Caco-2 (cell line): ENCODE measurements around the gene RABGAP1L. TPM values are rescaled to one million over a fixed set of nuclear protein-coding genes. Genes with fewer than 3 reads are reported as not detected.

Source experiments
- BruUV-seq: library from RNA; stranded (reverse); fragments of 400-500 nt; replicated peaks from 2 replicates; lab custom pipeline; 2021; lab: Mats Ljungman, UMichigan
- CTCF ChIA-PET: fragments of 300-600 bp; sonication (Branson Sonifier 250); formaldehyde crosslinking; loops from one replicate; lab custom pipeline; 2022; ENCODE audit warnings: antibody characterized with exemption; lab: Charles Lee
- POLR2A ChIA-PET: fragments of 300-600 bp; sonication (Branson Sonifier 250); formaldehyde crosslinking; loops from one replicate; lab custom pipeline; 2022; ENCODE audit warnings: antibody characterized with exemption; lab: Charles Lee
- DNase-seq, 2 experiments: peaks; one replicate each; pipeline versions ENCODE4 v3.0.0 to v3.0.0-alpha.2; 2020 to 2022
- H3K27me3 ChIP-seq: replicated peaks from 2 replicates; pipeline ENCODE4 v1.6.0; 2011; ENCODE audit warnings: low read length; ENCODE audit not compliant: control insufficient read depth, insufficient read depth
- H3K36me3 ChIP-seq: 2 replicates; pipeline ENCODE4 v1.5.1; 2011; ENCODE audit warnings: low read length; ENCODE audit not compliant: control insufficient read depth, insufficient read depth
- H3K4me1 ChIP-seq: fragments of 250-450 bp; sonication (Bioruptor Pico); 2 replicates; pipeline ENCODE4 v1.5.1; 2020; ENCODE audit warnings: mild to moderate bottlenecking
- H3K4me3 ChIP-seq: 2 replicates; pipeline ENCODE4 v1.5.1; 2011; ENCODE audit warnings: low read depth, mild to moderate bottlenecking, control low read depth, low read length
- H3K9me3 ChIP-seq: fragments of 250-450 bp; sonication (Bioruptor Pico); 2 replicates; pipeline ENCODE4 v1.5.1; 2020; ENCODE audit warnings: mild to moderate bottlenecking, moderate library complexity
- H3K27ac Mint-ChIP-seq: one replicate; pipeline ENCODE4 v1.8.0; 2022; ENCODE audit warnings: mixed read lengths; ENCODE audit not compliant: unreplicated experiment
- H3K27me3 Mint-ChIP-seq: one replicate; pipeline ENCODE4 v1.8.0; 2022; ENCODE audit warnings: mixed read lengths; ENCODE audit not compliant: insufficient read depth, unreplicated experiment
- H3K36me3 Mint-ChIP-seq: one replicate; pipeline ENCODE4 v1.8.0; 2022; ENCODE audit warnings: mild to moderate bottlenecking, mixed read lengths; ENCODE audit not compliant: insufficient read depth, unreplicated experiment
- H3K4me1 Mint-ChIP-seq: one replicate; pipeline ENCODE4 v1.8.0; 2022; ENCODE audit warnings: low read depth, mixed read lengths; ENCODE audit not compliant: unreplicated experiment
- H3K4me3 Mint-ChIP-seq: one replicate; pipeline ENCODE4 v1.8.0; 2022; ENCODE audit warnings: mild to moderate bottlenecking, moderate library complexity, mixed read lengths; ENCODE audit not compliant: unreplicated experiment
- H3K9me3 Mint-ChIP-seq: one replicate; pipeline ENCODE4 v1.8.0; 2022; ENCODE audit warnings: mixed read lengths; ENCODE audit not compliant: unreplicated experiment
- CTCF ChIP-seq, 2 experiments: fragments of 200-600 bp in 1 of 2; IDR thresholded peaks; 1 replicate in 1 of 2; 2 replicates in 1 of 2; pipeline versions ENCODE4 v1.5.1 to v1.8.0; 2011 to 2022; ENCODE audit warnings: antibody characterized with exemption in 1 of 2, control low read depth in 1 of 2, inconsistent platforms in 1 of 2, low read depth in 1 of 2, low read length in 1 of 2, mild to moderate bottlenecking in 1 of 2, moderate library complexity in 1 of 2; ENCODE audit not compliant: insufficient read depth in 1 of 2, severe bottlenecking in 1 of 2, unreplicated experiment in 1 of 2
- intact Hi-C: fragments of 100-400 bp; cut with micrococcal nuclease; formaldehyde crosslinking; loops from one replicate; pipeline ENCODE4 v1.10.0; 2022; ENCODE audit not compliant: unreplicated experiment
- total RNA-seq: library from RNA; stranded (reverse); gene quantifications from 2 replicates; pipeline ENCODE4 v1.2.3, GENCODE V29; 2022

RABGAP1L gene
- total RNA-seq, 1 experiment from 2014 or later, result 20.3 TPM

- ChIA-PET POLR2A (no interaction called here), CTCF (no interaction called here)
- Mint-ChIP-seq H3K27ac (no peak overlapping the region), H3K4me1 (no peaks in the 10 kb centered on the region), H3K9me3 (peaks cover 10% of the 10 kb centered on the region), H3K4me3 (no peak overlapping the region), H3K36me3 (no peaks in the 10 kb centered on the region), H3K27me3 (no peaks in the 10 kb centered on the region)
- BruUV-seq, result no TSS peak
- intact Hi-C loops, result no loop called here
- no peaks in the 10 kb centered on the region for H3K9me3 ChIP-seq
- no peaks in the 10 kb centered on the region for H3K36me3 ChIP-seq
- DNase-seq, result no peak
- no peaks in the 10 kb centered on the region for H3K27me3 ChIP-seq
- no peaks in the 10 kb centered on the region for H3K4me1 ChIP-seq
- no peak for TF ChIP-seq CTCF (IDR thresholded peaks at IDR 0.05; ENCODE audit: insufficient read depth in 1 of 2, low read depth in 1 of 2, low read length in 1 of 2, severe bottlenecking in 1 of 2, unreplicated experiment in 1 of 2)
- no peak overlapping the region for H3K4me3 ChIP-seq
Measured at GRCh38 chr1:174660476-174660875, 501.2 kb downstream of the RABGAP1L start.

- Histone ChIP-seq H3K9me3 (no peaks in the 10 kb centered on the region), H3K4me3 (no peak overlapping the region), H3K36me3 (no peaks in the 10 kb centered on the region), H3K4me1 (no peaks in the 10 kb centered on the region), H3K27me3 (no peaks in the 10 kb centered on the region)
- peaks cover 9% of the 10 kb centered on the region for H3K9me3 Mint-ChIP-seq
- TF ChIP-seq CTCF (IDR thresholded peaks at IDR 0.05; ENCODE audit: insufficient read depth in 1 of 2, low read depth in 1 of 2, low read length in 1 of 2, severe bottlenecking in 1 of 2, unreplicated experiment in 1 of 2), result no peak
- H3K36me3 Mint-ChIP-seq, result no peaks in the 10 kb centered on the region
- H3K27me3 Mint-ChIP-seq, result no peaks in the 10 kb centered on the region
- CTCF ChIA-PET, result no interaction called here
- intact Hi-C loops, result no loop called here
- DNase-seq, result no peak
- POLR2A ChIA-PET, result no interaction called here
- BruUV-seq, result no TSS peak
- H3K4me3 Mint-ChIP-seq, result no peak overlapping the region
- no peak overlapping the region for H3K27ac Mint-ChIP-seq
- H3K4me1 Mint-ChIP-seq, result peaks cover 9% of the 10 kb centered on the region
Measured at GRCh38 chr1:174663358-174663757, 504.0 kb downstream of the RABGAP1L start.

GRCh38 chr1:174666248-174666647 is 506.9 kb downstream of the RABGAP1L start:
- no peak for TF ChIP-seq CTCF (IDR thresholded peaks at IDR 0.05; ENCODE audit: insufficient read depth in 1 of 2, low read depth in 1 of 2, low read length in 1 of 2, severe bottlenecking in 1 of 2, unreplicated experiment in 1 of 2)
- no TSS peak for BruUV-seq
- intact Hi-C loops, result no loop called here
- Histone ChIP-seq H3K36me3 (no peaks in the 10 kb centered on the region), H3K4me1 (no peaks in the 10 kb centered on the region), H3K9me3 (no peaks in the 10 kb centered on the region), H3K4me3 (no peak overlapping the region), H3K27me3 (no peaks in the 10 kb centered on the region)
- Mint-ChIP-seq H3K36me3 (no peaks in the 10 kb centered on the region), H3K4me1 (peaks cover 9% of the 10 kb centered on the region), H3K9me3 (peaks cover 29% of the 10 kb centered on the region), H3K27ac (no peak overlapping the region), H3K4me3 (no peak overlapping the region), H3K27me3 (no peaks in the 10 kb centered on the region)
- ChIA-PET POLR2A (no interaction called here), CTCF (no interaction called here)
- DNase-seq, result no peak
